HK-2 (cell line): Measurements from ENCODE around the gene MRPL11.

Source experiments
- DNase-seq: peaks from one replicate; pipeline ENCODE4 v3.0.0-alpha.2; 2018; ENCODE audit not compliant: unreplicated experiment

Gene MRPL11

GRCh38 chr11:66438504-66439466 is at the start of gene MRPL11:
Gene MRPL11, minus strand, starts transcription at chr11:66438848. Its CDS starts 94 bp downstream, at chr11:66438754.
- DNase-seq = peak; percentile 80

DNA sequence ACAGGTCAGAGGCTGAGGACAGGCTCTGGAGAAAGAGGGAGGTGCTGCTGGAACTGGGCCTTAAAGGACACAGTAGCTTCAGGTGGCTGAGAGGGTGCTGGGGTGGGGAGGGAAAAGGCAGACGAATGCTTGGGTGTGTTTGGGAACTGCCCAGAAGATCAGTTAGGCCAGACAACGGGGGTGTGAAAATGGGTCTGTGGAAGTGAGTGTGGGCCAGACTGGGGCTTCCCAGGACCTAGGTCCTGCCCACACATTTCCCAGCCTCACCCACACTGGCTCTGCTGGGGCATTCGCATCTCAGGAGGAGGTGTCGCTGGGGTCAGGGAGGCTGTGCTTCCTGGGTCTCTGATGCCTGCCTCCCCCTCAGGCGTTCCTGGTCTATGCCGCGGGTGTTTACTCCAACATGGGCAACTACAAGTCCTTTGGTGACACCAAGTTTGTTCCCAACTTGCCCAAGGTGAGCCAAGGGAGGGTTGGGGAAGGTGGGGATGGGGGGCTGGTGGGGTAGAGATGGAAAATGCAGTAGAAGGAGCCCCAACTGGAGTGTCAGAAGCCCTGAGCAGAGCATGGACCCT is 46.2 kb upstream of the MRPL11 start:
- no peak for DNase-seq

DNA sequence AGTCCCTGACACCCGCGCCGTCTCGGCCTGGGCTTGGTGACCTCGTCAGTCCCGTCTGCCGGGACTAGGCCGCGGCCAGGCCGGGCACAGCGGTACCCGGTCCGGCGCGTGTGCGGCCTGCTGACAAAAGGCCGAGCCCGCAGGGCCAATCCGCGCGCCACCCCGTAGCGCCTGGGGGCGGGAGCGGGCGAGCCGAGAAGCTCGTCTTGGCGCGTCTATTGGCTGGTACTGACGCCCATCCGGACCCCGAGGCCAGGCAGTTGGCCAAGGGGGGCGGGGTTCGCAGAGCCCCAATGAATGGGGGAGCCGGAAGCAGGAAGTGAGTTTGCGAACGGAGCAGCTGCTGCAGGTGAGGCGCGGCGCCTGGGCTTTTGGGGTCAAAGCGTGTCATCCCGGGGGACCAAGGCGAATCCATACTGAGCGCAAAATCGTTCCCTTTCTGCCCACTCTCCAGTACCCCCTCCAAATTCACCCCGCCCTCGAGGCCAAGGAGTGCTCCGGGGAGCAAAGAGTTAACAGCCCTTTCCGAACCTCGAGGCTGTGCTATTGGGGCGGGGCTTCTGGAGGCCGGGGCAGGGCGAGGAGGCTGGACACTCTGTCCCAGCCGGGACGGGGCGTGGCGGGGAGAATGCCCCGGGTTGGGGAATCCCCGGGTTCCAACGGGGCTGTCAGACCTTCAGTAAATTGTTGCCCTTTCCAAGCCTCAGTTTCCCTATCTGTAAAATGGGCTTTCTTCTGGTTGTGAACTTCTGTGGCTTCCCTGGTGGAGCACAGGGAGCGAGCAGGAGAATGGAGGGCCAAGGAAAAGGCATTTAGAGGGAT is 41.7 kb upstream of the MRPL11 start, which contains the start of gene DPP3:
Gene DPP3 (plus strand): TSS at position 318 of the 822 bp plus-strand sequence. CDS start 1,767 bp downstream, outside the sequence.
- DNase-seq = peak; percentile 91

DNA sequence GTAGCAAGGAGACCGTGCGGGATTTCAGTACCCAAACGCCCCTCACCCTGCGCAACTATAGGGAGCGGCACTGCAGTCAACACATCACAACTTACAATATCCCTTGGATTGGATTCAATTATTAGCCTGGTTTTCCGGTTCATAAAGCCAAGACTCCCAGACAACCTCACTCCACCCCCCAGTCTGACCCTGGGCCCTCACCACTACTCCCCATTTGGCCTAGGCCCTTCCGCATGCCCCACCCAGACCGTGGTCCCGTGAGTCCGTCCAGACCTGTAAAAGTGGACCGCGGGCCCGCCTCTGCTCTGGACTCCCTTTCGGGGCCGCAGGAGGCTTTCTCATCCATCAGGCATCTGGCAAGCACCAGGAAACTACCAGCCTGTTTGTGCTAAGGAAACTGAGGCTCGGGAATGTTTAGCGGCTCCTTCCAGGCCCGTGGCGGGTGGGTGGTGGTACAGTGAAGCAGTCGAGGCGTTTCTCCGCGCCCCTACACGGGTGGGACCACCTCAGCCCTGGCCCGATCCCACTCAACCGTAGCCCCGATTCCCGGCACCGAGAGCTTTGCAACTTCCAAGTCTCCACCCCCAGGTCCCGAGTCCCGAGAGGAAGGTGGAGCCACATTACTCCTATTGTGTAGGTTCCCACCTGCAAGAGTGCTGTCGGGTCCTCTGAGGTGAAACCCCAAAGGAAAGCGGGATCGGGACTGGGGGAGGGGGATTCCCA is 40.9 kb upstream of the MRPL11 start:
- peak; percentile 48 for DNase-seq

DNA sequence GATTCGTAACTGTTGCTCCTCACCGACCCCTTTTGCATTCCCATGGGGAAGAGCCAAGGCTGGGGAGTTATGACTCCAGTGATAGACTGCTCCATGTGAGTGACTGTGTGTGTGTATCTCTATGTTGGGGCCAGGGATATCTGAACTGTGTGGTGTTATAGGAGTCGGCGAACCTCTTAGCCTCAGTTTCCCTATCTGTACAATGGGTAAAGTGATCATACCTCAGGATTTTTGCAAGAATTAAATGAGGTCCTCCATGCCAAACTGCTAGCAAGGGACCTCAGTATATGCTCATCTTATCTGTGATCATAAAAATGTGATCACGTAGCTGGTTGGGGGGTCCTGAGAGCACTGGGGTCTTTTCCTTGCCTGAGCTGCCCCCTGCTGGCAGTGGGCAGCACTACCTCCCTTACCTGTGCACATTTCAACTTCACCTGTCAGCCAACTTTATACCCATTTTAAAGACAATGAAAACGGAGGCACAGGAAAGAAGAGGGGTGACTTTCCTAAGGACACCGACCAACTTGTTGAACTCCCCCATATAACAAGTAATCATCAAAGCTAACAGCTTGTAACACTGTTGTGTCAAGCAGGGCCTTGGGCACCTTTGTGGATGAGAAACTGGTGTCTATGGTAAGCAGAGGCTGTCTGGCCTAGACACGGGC is 40.2 kb upstream of the MRPL11 start:
- DNase-seq = no peak

DNA sequence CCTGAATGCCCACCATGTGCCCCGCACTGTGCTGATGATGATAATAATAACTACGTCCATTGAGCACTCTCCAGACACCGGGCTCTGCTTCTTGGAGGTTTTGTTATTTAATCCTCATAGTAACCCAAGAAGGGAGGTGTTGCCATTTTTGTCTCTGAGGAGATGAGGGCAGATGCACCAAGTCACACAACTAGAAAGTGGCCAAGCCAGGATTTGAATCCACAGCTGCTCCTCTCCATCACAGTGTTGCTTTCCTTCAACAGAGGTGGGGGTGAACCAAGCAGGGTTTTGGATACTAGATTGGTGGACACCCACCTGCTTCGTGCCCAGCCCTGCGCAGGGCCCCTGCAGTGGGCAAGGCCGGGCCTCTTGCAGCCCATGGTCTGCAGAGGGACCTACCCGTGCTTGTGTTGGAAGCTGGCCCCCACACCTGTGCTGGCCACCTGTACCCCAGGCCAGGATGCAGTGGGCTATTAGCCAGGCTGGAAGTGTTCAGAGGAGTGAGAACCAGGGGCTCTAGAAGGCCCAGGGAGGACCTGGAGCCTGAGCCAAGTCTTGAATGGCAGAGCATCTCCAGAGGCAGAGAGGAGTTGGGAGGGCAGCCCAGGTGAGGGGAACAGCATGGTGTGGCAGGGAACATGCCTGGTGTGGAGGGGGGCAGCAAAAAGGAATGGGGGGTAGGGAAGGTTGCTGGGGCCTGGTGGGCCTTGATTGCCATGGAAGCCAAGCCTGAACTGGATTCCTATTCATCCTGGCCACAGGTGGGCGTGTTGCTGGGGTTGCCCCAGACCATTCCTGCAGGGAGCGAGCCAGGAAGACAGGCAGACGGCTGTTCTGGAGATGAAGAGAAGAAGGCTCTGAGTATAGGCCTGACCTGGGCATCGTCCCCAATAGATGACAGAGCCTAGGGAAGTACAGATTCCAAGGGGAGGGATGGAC is 38.9 kb upstream of the MRPL11 start:
- DNase-seq = no peak

GRCh38 chr11:66476841-66477251 is 38.2 kb upstream of the MRPL11 start:
- no peak for DNase-seq

GRCh38 chr11:66476173-66476840 is 37.7 kb upstream of the MRPL11 start:
- no peak for DNase-seq

DNA sequence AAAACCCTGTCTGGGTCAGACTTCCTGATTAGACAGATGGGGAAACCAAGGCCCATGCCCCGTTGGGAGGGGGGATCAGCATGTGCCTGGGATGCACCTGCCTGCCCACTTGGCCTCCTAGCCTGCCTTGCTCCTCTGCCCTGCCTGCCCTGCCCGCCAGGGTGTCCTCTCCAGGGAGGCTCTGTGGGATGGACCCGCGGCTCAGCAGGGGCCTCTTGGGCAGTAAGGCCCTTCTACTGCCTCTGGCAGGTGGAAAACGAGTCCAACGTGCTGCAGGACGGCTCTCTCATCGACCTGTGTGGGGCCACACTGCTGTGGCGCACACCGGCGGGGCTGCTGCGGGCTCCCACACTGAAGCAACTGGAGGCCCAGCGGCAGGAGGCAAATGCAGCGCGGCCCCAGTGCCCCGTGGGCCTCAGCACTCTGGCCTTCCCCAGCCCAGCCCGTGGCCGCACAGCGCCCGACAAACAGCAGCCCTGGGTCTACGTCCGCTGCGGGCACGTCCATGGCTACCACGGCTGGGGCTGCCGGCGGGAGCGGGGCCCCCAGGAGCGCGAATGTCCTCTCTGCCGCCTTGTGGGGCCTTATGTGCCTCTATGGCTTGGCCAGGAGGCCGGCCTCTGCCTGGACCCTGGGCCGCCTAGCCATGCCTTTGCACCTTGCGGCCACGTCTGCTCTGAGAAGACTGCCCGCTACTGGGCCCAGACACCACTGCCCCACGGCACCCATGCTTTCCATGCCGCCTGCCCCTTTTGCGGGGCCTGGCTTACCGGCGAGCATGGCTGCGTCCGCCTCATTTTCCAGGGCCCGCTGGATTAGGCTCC is 36.9 kb upstream of the MRPL11 start:
- no peak for DNase-seq

DNA sequence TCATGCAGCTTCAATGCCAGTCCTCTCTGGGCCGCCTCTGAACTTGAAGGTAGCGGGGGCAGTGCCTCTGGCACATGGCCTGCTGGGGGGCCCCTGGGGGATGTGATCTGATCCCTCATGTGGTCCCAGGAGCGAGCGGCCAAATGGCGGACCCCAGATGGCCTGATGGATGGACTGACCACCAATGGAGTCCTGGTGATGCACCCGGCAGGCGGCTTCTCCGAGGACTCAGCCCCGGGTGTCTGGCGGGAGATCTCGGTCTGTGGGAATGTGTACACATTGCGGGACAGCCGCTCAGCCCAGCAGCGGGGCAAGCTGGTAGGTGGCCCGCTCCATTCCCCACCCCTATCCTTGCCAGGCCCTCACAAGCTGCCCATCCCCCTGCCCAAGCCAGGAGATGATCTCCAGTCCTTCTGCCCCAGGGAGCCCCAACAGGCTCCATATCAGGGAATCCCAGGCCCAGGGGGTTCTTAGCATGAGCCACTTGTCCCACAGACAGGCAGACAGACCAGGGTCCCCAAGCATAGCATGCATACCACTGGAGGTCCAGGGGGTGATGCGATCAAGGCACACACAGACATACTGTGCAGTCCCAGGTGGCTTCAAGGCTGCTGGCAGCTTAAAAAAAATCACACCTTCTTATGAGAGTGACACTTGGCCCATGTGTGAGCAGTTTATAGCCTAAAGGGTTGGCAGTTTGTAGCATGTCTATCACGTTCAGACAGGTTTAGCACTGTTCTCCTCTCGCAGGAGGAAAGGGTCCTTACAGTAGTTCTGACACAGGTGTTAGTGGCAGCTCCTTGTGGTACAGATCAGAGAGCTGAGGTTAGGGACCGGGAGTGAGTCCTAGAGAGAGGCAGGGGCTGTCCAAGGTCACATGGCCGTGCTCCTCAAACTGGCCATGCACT is 35.2 kb upstream of the MRPL11 start:
- DNase-seq = no peak

DNA sequence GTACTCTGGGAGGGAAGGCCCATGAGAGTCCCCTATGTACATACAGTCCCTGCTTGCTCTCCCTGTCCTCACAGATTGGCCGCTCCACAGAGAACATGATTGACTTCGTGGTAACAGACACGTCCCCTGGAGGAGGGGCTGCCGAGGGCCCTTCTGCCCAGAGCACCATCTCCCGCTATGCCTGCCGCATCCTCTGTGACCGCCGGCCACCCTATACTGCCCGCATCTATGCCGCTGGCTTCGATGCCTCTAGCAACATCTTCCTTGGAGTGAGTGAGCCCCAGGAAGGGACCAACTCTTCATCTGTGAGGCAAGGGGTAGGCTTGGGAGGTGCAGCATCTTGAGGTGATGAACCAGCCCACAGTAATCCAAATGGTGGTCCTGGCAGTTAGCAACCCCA is 34.5 kb upstream of the MRPL11 start:
- no peak for DNase-seq

GRCh38 chr11:66472054-66472453 is 33.4 kb upstream of the MRPL11 start:
- DNase-seq = no peak

GRCh38 chr11:66471142-66471541 is 32.5 kb upstream of the MRPL11 start:
- no peak for DNase-seq

DNA sequence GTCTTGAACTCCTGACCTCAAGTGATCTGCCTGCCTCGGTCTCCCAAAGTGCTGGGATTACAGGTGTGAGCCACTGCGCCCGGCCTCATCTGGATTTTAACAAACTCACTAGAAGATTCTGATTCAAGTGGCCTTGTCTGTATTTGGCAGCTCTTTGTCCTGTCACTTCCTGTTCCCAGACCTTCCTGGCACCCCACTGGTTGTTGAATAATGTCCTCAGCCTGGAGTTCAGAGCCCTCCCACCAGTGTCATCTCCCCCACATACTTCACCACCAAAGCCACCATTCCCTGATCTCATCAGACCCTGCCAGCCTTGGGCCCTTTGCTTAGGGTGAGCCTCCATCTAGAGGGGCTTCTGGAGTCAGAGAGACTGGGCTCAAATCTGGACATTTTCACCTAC is 31.4 kb upstream of the MRPL11 start:
- DNase-seq = no peak

DNA sequence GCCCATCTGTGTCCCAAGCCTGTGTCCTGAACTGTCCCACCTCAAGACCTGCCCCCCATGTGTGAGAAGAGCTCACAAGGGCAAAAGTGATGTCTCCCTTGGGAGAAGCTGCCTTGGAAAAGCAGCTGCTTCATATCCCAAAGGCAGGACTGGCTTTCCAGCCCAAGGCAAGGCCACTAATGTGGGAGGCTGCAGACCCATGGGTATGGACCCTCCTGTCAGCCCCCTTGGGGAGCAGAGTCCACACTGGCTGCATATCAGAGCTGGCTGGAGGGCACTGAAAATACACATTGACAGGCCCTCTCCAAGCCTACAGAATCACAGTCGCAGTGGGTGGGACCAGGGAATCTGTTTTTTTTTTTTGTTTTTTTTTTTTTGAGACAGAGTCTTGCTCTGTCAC is 30.8 kb upstream of the MRPL11 start:
- DNase-seq = no peak

DNA sequence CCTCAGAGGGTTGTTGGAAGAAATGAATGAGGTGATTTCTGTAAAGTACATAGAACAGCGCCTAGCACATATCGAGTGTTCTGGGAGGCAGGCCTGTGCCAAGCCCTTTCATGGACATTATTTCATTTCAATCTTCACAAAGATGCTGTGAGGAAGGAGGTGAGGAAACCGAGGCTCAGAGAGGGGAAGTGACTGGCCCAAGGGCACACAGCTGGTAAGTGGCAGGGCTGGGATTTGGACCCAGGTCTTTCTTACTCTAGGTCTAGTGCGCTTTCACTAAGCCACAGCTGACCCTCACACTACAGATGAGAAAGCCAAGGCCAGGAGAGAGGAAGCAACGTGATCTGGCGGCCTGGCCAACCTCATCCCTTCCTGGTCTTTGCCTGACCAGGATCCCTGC is 30.0 kb upstream of the MRPL11 start:
- no peak for DNase-seq

DNA sequence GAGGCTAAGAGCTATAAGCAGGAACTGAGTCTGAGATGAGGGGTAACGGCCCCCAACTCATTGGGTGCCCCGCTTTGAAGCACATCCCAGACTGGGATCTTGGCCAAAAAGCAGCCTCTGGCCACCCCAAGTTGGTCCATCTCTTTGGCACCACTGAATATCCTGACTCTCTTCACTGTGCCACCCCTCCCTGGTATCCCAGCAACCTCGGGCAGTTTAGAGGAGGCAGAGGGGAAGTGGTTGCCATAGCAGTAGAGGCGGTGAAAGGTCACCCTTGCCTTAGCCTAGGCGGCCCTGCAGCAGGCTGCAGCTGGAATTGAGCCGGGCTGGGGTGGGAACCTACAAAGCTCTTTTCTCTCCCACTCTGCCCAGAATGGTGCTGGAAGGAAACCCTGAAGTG is 29.1 kb upstream of the MRPL11 start:
- DNase-seq = no peak
